ENCODE results near the gene HIGD1A.

HIGD1A gene

DNA sequence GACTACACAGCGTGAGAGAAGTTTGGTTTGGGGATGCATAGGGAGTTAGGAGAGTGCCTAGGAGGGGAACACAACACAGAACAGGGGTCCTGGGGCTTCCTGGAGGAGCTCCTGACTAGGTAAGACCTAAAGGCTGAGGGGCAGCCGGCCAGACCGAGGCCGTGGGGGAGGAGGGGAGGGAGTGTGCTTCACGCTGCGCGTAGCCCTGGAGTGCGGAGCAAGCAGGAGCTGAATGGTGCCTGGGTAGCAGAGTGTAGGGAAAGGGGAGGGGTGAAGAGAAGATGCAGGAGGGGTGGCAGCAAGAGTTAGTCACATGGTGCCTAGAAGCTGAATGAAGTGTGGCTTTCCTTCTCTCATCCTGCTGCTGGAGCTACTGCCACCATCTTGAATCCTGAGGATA, 69.3 kb downstream of the HIGD1A start:
- no peak for DNase-seq (ENCODE audit: low read depth)

DNA sequence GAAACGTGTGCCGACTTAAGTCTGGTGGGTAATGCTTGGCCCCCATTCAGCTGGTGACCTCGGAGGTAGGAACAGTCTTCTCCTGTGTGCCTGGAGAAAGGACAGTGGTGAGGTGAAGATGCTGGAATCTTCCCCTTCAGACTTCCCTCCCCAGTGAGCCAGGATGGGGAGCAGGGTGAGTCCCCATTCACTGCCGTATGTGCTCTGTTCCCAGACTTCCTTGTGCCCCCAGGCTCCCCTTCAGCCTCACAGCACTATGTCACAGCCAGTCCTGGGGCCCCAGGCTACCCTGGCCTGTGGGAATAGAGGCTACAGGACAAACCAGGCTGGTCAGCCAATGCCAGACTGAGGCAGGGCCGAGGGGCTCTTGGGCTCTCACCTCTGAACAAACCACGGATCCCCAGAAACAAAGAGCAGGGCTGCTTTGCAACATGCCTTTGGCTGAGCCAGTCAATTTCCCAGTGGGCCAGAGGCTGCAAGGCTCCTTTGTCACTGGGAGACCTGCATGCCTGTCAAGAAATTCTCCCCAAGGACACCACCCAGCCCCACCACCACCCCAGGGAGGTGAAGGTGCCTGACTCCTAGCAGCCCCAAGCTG, 69.9 kb downstream of the HIGD1A start:
- DNase-seq (ENCODE audit: low read depth): no peak

DNA sequence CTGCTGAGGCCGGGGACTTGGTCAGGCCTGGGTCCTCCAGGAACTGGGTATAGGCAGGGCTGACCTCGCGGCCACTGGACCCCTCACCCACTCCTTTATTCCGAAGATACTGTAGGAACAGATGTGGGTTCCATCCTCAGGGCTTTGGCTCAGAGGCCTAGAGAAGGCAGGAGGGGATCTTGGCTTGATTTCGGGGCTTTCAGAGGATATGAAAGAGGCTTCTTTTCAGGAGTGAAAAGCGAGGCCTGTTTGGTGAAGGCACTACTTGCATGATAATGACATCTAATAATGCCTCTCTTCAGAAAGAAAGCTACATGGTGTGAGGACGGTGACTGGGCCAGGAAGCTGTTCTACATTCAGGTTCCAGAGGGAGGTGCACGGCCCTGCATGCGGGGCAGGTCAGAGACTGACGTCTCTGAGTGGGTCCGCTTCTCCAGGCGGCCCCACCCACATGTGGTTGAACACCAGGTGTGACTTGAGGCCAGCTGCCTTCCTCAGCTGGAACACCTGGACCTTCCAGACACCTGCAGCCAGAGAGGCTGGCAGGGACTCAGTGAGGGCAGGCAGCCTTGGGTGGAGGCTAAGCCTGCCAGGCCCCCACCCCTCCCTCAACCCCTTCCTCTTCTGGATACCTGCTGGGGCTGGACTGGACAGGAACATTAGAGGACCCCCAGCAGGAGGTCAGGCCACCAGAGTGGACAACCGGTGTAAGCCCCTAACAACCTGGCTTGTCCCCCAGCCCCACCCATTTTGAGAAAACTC, 70.6 kb downstream of the HIGD1A start:
- DNase-seq (ENCODE audit: low read depth): no peak

Data from activated T-helper 1 cell treated with Interleukin-2 at 50 U/mL for 16 hours (primary cell).